Measurements from ENCODE around the gene FBXO31. TPM values are rescaled to one million over a fixed set of nuclear protein-coding genes. Genes with fewer than 3 reads are reported as not detected.
A peak's percentile ranks its signal among the peaks of the same experiment; 100 is the strongest.

The FBXO31 gene
- total and polyA plus RNA-seq, 9 of the 15 experiments (the other 6 are each of a cell fraction or from before 2014, with no cell fraction given), result 0.18 to 33.3 (median 10.9) TPM

GRCh38 chr16:87303431-87303930 is 80.1 kb downstream of the FBXO31 start (continued):
- TF ChIP-seq UBTF (IDR thresholded peaks at IDR 0.05; ENCODE audit: borderline replicate concordance in 1 of 2, low read depth in 2 of 2, low read length in 2 of 2) (peak in 1 of 2 experiments; percentile 44; a peak in 1 of 4 replicates), YY1 (IDR thresholded peaks at IDR 0.05; ENCODE audit: borderline replicate concordance in 1 of 3, control insufficient read depth in 1 of 3, extremely low read depth in 1 of 3, insufficient read depth in 3 of 3, insufficient read length in 1 of 3, insufficient replicate concordance in 2 of 3, low read depth in 1 of 3, low read length in 2 of 3) (peak in 1 of 3 experiments; percentile 8), NR2C1 (IDR thresholded peaks at IDR 0.05) (no peak), NR2C1 (tag; IDR thresholded peaks at IDR 0.05) (peak; percentile 8; the same call in 1 of the 2 replicates), MNT (conservative IDR thresholded peaks at IDR 0.05) (peak in 1 of 2 experiments; percentile 36; a peak in 1 of 4 replicates), RNF2 (IDR thresholded peaks at IDR 0.05) (peak; percentile 84; the same call in 1 of the 2 replicates), PHB (CRISPR knock-in tag; IDR thresholded peaks at IDR 0.05) (no peak), ZNF3 (CRISPR knock-in tag; IDR thresholded peaks at IDR 0.05) (no peak), ZNF41 (CRISPR knock-in tag; conservative IDR thresholded peaks at IDR 0.05) (0 out of 2 replicates have a peak, but pooled peaks have one; percentile 37), FOSL1 (tag; conservative IDR thresholded peaks at IDR 0.05) (peak; percentile 83), MTA3 (IDR thresholded peaks at IDR 0.05; ENCODE audit: borderline replicate concordance) (no peak), ZNF75A (CRISPR knock-in tag; IDR thresholded peaks at IDR 0.05) (no peak), ZNF444 (CRISPR knock-in tag; IDR thresholded peaks at IDR 0.05) (no peak), GABPB1 (CRISPR knock-in tag; IDR thresholded peaks at IDR 0.05) (peak; percentile 54), JUND (IDR thresholded peaks at IDR 0.05; ENCODE audit: borderline replicate concordance, low read depth, low read length) (peak; percentile 84), JUND (tag; IDR thresholded peaks at IDR 0.05; ENCODE audit: borderline replicate concordance, low read depth, low read length) (peak; percentile 80; the same call in 1 of the 3 replicates), NR4A1 (CRISPR knock-in tag; IDR thresholded peaks at IDR 0.05) (0 out of 2 replicates have a peak, but pooled peaks have one; percentile 44), NR4A1 (tag; IDR thresholded peaks at IDR 0.05) (no peak), ELF2 (CRISPR knock-in tag; IDR thresholded peaks at IDR 0.05) (peak; percentile 71), ID3 (CRISPR knock-in tag; IDR thresholded peaks at IDR 0.05) (no peak), ID3 (tag; IDR thresholded peaks at IDR 0.05) (0 out of 2 replicates have a peak, but pooled peaks have one; percentile 47), CREB3 (tag; conservative IDR thresholded peaks at IDR 0.05; ENCODE audit: low read depth) (no peak), JUN (IDR thresholded peaks at IDR 0.05; ENCODE audit: borderline replicate concordance, low read depth, low read length) (peak; percentile 54; the same call in 1 of the 2 replicates), JUN (CRISPR knock-in tag; IDR thresholded peaks at IDR 0.05; ENCODE audit: borderline replicate concordance) (no peak)

Data from K562 (cell line).